ENCODE results near the gene SCFD2.

- TF ChIP-seq CTCF (IDR thresholded peaks at IDR 0.05; ENCODE audit: low read depth, low read length), result no peak
- TF ChIP-seq EZH2phosphoT487 (IDR thresholded peaks at IDR 0.05; ENCODE audit: low read depth), result no peak
Observed at GRCh38 chr4:53377319-53378170, 11.7 kb upstream of the SCFD2 start, which contains the start of gene FIP1L1.
